Measurements from ENCODE around the gene THSD8. TPM values are rescaled to one million over a fixed set of nuclear protein-coding genes. Genes with fewer than 3 reads are reported as not detected.

THSD8 gene
- polyA plus RNA-seq, 1 donor from 2014 or later, result not detected

GRCh38 chr19:12800923-12801465 lies 875 bp upstream of the THSD8 start:
- Histone ChIP-seq H3K79me2 (replicated peaks; ENCODE audit: insufficient read depth, low read length) (peaks cover 19% of the 10 kb centered on the region), H3K27me3 (ENCODE audit: insufficient read depth, low read depth, low read length) (no peaks in the 10 kb centered on the region), H3K9me2 (ENCODE audit: insufficient read depth, low read length) (no peaks in the 10 kb centered on the region), H3K4me3 (ENCODE audit: low read length) (peak overlapping the region; percentile 95), H4K20me1 (ENCODE audit: insufficient read depth) (no peaks in the 10 kb centered on the region), H3K27ac (ENCODE audit: low read length) (peak overlapping the region; percentile 85), H3K36me3 (ENCODE audit: insufficient read depth, low read length) (no peaks in the 10 kb centered on the region), H3K9ac (ENCODE audit: low read length) (peak overlapping the region; percentile 97), H3K9me3 (ENCODE audit: low read length) (no peaks in the 10 kb centered on the region), H3F3A (ENCODE audit: insufficient read depth, low read length, poor library complexity, severe bottlenecking) (no peaks in the 10 kb centered on the region), H3K4me2 (ENCODE audit: low read length) (peak overlapping the region; percentile 93), H2AFZ (ENCODE audit: low read depth, low read length) (peak overlapping the region; percentile 70)
- no peak for TF ChIP-seq EP300 (conservative IDR thresholded peaks at IDR 0.05; ENCODE audit: poor library complexity, severe bottlenecking)
- no peak for TF ChIP-seq TAF1 (IDR thresholded peaks at IDR 0.05; ENCODE audit: low read depth)
- TF ChIP-seq EZH2 (IDR thresholded peaks at IDR 0.05; ENCODE audit: borderline replicate concordance, insufficient read depth, low read length, poor library complexity, severe bottlenecking), result no peak
- no peak for TF ChIP-seq SMC3 (conservative IDR thresholded peaks at IDR 0.05; ENCODE audit: poor library complexity)
- TF ChIP-seq MXI1 (conservative IDR thresholded peaks at IDR 0.05; ENCODE audit: poor library complexity, severe bottlenecking), result no peak
- TF ChIP-seq RAD21 (conservative IDR thresholded peaks at IDR 0.05), result no peak
- TF ChIP-seq, protein P1, sequence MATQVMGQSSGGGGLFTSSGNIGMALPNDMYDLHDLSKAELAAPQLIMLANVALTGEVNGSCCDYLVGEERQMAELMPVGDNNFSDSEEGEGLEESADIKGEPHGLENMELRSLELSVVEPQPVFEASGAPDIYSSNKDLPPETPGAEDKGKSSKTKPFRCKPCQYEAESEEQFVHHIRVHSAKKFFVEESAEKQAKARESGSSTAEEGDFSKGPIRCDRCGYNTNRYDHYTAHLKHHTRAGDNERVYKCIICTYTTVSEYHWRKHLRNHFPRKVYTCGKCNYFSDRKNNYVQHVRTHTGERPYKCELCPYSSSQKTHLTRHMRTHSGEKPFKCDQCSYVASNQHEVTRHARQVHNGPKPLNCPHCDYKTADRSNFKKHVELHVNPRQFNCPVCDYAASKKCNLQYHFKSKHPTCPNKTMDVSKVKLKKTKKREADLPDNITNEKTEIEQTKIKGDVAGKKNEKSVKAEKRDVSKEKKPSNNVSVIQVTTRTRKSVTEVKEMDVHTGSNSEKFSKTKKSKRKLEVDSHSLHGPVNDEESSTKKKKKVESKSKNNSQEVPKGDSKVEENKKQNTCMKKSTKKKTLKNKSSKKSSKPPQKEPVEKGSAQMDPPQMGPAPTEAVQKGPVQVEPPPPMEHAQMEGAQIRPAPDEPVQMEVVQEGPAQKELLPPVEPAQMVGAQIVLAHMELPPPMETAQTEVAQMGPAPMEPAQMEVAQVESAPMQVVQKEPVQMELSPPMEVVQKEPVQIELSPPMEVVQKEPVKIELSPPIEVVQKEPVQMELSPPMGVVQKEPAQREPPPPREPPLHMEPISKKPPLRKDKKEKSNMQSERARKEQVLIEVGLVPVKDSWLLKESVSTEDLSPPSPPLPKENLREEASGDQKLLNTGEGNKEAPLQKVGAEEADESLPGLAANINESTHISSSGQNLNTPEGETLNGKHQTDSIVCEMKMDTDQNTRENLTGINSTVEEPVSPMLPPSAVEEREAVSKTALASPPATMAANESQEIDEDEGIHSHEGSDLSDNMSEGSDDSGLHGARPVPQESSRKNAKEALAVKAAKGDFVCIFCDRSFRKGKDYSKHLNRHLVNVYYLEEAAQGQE (IDR thresholded peaks at IDR 0.05; ENCODE audit: borderline replicate concordance), result no peak
- TF ChIP-seq, protein P2, sequence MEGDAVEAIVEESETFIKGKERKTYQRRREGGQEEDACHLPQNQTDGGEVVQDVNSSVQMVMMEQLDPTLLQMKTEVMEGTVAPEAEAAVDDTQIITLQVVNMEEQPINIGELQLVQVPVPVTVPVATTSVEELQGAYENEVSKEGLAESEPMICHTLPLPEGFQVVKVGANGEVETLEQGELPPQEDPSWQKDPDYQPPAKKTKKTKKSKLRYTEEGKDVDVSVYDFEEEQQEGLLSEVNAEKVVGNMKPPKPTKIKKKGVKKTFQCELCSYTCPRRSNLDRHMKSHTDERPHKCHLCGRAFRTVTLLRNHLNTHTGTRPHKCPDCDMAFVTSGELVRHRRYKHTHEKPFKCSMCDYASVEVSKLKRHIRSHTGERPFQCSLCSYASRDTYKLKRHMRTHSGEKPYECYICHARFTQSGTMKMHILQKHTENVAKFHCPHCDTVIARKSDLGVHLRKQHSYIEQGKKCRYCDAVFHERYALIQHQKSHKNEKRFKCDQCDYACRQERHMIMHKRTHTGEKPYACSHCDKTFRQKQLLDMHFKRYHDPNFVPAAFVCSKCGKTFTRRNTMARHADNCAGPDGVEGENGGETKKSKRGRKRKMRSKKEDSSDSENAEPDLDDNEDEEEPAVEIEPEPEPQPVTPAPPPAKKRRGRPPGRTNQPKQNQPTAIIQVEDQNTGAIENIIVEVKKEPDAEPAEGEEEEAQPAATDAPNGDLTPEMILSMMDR (IDR thresholded peaks at IDR 0.05; ENCODE audit: poor library complexity, severe bottlenecking), result no peak
- no peak for TF ChIP-seq POLR2AphosphoS5 (IDR thresholded peaks at IDR 0.05)

DNA sequence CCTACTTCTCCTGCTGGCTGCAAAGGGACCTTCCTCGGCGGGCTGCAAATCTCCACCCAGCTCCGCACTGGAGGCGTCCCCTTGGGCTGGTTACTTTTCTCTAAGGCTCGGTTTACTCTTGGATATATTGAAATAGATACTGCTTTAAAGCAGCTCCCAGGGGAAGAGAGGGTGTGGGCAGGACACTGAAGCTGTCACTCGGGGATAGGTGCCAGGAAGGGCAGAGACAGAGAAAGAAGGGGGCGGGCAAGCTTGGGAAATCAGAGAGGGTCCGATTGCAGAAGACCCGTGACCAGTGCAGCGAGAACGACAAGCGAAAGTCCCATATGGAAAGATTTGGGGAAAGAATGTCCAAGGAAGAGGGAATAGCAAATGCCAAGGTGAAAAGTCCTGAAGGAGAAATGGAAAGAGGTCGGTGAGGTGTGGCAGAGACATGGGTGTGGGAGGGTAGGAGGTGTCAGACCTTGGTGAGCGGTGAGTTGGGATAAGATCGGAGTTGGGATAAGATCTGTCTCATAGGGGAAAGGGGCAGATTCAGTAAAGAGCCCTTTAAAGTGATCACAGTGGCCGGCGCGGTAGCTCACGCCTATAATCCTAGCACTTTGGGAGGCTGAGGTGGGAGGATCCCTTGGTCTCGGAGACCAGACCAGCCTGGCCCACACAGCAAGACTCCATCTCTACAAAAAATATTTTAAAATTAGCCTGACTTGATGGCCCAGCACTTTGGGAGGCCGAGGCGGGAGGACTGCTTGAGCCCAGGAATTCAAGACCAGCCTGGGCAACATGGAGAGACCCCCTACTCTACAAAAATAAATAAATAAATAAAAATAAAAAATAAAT lies 618 bp downstream of the THSD8 start:
- H3K9me3 ChIP-seq (ENCODE audit: low read length), result no peaks in the 10 kb centered on the region
- H3K9me2 ChIP-seq (ENCODE audit: insufficient read depth, low read length), result no peaks in the 10 kb centered on the region
- peak overlapping the region; percentile 95 for H3K4me3 ChIP-seq (ENCODE audit: low read length)
- peak overlapping the region; percentile 69 for H3K4me2 ChIP-seq (ENCODE audit: low read length)
- H3K9ac ChIP-seq (ENCODE audit: low read length), result peak overlapping the region; percentile 97
- H3K36me3 ChIP-seq (ENCODE audit: insufficient read depth, low read length), result no peaks in the 10 kb centered on the region
- H3K27ac ChIP-seq (ENCODE audit: low read length), result peak overlapping the region; percentile 85
- TF ChIP-seq, protein P2 (IDR thresholded peaks at IDR 0.05; ENCODE audit: poor library complexity, severe bottlenecking), result no peak
- TF ChIP-seq TAF1 (IDR thresholded peaks at IDR 0.05; ENCODE audit: low read depth), result no peak
- TF ChIP-seq, protein P1 (IDR thresholded peaks at IDR 0.05; ENCODE audit: borderline replicate concordance), result no peak
- TF ChIP-seq RAD21 (conservative IDR thresholded peaks at IDR 0.05), result no peak
- no peak for TF ChIP-seq EP300 (conservative IDR thresholded peaks at IDR 0.05; ENCODE audit: poor library complexity, severe bottlenecking)
- TF ChIP-seq SMC3 (conservative IDR thresholded peaks at IDR 0.05; ENCODE audit: poor library complexity), result no peak
- no peak for TF ChIP-seq POLR2AphosphoS5 (IDR thresholded peaks at IDR 0.05)
- TF ChIP-seq EZH2 (IDR thresholded peaks at IDR 0.05; ENCODE audit: borderline replicate concordance, insufficient read depth, low read length, poor library complexity, severe bottlenecking), result no peak
- no peak for TF ChIP-seq MXI1 (conservative IDR thresholded peaks at IDR 0.05; ENCODE audit: poor library complexity, severe bottlenecking)
- peaks cover 19% of the 10 kb centered on the region for H3K79me2 ChIP-seq (replicated peaks; ENCODE audit: insufficient read depth, low read length)
- no peaks in the 10 kb centered on the region for H3K27me3 ChIP-seq (ENCODE audit: insufficient read depth, low read depth, low read length)
- H4K20me1 ChIP-seq (ENCODE audit: insufficient read depth), result no peaks in the 10 kb centered on the region
- H2AFZ ChIP-seq (ENCODE audit: low read depth, low read length), result peak overlapping the region; percentile 83
- no peaks in the 10 kb centered on the region for H3F3A ChIP-seq (ENCODE audit: insufficient read depth, low read length, poor library complexity, severe bottlenecking)
